Posterior cingulate gyrus (tissue), 11 donors: ENCODE measurements around the gene NAA11.
A peak's percentile ranks its signal among the peaks of the same experiment; 100 is the strongest.
"Not testable (repeated sequence)": the region's sequence is repeated elsewhere in the genome, so short reads cannot be mapped to it uniquely, and the experiment has no call there.

Experiments used
- DNase-seq, 10 donors: peaks; one replicate each; pipeline versions ENCODE4 v3.0.0 to v3.0.0-alpha.2; 2020 to 2021; ENCODE audit warnings: mixed read lengths in 3 of 10
- intact Hi-C: fragments of 100-400 bp; cut with DNase I; formaldehyde crosslinking; loops from one replicate; pipeline ENCODE4 v1.15.1; 2023

NAA11 gene

GRCh38 chr4:79311279-79311678 lies 14.6 kb downstream of the NAA11 start:
- DNase-seq: no peak
- intact Hi-C loops: no loop called here

- DNase-seq: no peak
- intact Hi-C loops: no loop called here
Observed at GRCh38 chr4:79308971-79309370, 16.9 kb downstream of the NAA11 start.

GRCh38 chr4:79308137-79308536 lies 17.7 kb downstream of the NAA11 start:
- intact Hi-C loops: no loop called here

GRCh38 chr4:79306795-79307194 lies 19.1 kb downstream of the NAA11 start:
- no peak for DNase-seq
- intact Hi-C loops: no loop called here

More at GRCh38 chr4:79308137-79308536, 17.7 kb downstream of the NAA11 start:
- no peak for DNase-seq

DNA sequence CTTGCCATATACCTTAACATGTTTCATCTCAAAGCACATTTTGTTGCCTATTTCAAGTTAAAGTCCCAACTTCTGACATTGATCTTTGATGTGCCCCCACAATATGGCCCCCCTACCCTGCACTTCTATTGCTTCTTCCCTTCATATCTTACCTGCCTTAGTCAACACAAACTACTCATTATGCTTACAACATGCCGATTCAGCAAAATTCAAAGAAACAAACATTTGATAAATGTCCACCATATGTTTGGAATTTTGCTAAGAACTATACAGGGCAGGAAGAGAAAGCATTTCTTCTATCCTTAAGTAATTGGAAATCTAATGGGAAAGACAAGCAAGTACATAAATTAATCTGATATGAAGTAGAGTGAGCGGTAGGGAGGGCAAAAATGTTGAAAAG lies 25.6 kb downstream of the NAA11 start:
- no peak for DNase-seq
- intact Hi-C loops: no loop called here

GRCh38 chr4:79298484-79298883 lies 27.4 kb downstream of the NAA11 start:
- peak in 2 of 10 donors; percentile 45 to 54 for DNase-seq
- intact Hi-C loops: no loop called here

DNA sequence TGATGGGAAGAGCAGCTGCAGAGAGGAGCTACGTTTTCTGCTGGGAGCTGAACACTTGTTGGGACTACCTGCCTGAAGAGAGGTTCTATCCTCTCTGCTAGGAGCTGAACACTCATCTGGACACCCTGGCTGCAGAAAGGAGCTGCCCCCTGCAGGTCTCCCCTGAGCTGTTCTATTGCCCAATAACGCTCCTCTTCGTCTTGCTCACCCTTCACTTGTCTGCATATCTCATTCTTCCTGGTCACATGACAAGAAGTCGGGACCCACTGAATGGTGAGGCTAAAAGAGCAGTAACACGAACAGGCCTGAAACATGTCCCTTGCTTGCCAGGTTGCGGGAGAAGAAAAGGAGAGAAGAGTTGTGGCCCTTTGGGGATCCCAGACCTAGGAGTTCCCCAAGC lies 27.8 kb downstream of the NAA11 start:
- intact Hi-C loops: no loop called here
- DNase-seq: no peak

- peak in 2 of 10 donors; percentile 57 to 62 for DNase-seq
- intact Hi-C loops: no loop called here
Observed at GRCh38 chr4:79297479-79297878, 28.4 kb downstream of the NAA11 start.

DNA sequence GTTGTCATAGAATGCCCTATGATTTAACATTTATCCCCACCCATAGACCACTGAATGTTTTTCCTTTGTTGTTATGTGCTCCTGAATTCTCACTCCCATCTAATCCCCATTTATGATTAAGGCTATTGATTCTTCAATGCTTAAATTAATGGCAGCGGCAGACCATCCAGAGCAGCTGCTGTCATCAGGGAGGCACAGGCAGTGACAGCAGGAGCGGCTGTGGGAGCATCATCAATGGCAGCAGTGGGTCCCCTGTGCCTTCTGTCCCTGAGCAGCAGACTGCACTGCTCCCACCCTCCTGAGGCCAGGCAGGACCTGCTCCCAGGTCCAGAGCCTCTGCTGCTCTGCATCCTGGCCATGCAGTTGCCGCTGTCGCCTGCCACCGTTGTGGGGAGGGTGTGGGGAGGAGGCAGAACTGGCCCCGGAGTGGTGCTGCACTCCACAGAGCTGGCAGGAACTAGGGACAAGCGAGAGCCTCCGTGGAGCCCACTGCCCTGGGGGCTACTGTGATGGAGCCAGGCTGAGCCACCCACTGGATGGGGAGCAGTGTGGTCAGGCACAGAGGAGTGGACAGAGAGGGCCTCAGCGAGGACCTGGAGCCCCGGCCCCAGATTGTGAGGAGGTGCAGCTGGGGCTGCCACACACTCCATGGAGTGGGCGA lies 29.0 kb downstream of the NAA11 start:
- intact Hi-C loops: no loop called here
- DNase-seq: peak in 3 of 10 donors; percentile 59 to 79 (median 71)

- DNase-seq: no peak
- intact Hi-C loops: no loop called here
Observed at GRCh38 chr4:79295086-79295485, 30.8 kb downstream of the NAA11 start.

- intact Hi-C loops: no loop called here
- no peak for DNase-seq
Observed at GRCh38 chr4:79294064-79294463, 31.8 kb downstream of the NAA11 start.

DNA sequence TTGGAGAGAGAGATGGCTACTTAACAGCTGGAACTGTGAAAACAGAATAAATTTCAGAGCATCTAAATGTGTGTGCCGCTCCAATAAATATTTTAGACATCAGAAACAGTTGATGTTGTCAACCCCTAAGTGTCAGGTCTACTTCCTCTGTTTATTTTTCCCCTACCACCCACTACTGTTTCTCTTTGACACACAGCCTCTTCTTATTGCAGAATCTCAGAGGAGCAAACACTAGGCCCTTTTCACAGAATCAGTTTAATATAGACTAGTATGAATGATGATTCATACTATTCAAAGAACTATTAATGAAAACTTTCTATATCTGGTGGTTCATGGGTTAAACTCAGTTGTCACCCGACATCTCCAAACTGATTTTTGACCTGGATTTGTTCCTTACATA lies 33.9 kb downstream of the NAA11 start:
- DNase-seq: no peak
- intact Hi-C loops: no loop called here

DNA sequence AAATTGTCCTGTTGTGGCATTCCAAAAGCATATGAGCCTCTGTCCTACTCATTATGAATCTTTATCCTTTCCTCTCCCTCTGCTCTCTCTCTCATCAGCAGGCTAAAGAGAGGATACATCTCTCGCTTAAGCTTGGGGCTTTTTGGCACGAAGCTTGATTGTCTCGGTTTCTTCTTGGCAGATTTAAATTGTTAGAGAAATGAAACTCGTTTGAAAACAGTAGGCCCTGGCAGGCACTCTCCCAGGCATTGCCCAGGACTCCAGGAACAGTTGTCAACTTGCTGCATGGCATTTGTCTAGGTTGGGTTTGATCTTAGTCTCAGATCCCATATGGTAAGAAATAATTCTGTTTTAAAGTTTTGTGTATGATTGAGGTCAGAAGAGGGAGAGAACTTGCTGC lies 35.5 kb downstream of the NAA11 start:
- DNase-seq: peak in 5 of 10 donors; percentile 15 to 62 (median 59)
- intact Hi-C loops: no loop called here

DNA sequence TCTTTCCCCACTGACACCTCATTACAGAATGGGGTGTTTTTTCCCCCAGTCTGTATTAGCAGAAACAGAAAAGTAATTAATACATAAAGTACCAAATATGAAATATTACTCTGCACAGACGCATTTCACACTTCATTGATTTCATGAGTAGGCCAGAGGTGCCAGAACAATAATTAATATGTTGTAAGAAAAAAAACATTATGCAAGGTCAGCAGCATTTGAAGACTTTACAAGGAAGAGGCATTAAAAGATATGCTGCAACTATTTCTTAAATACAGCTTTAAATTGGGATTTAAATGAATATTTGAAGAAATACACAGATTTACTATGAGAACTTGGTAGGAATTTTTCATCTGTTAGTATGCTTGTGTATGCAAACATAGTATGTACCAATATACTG lies 37.7 kb downstream of the NAA11 start:
- no peak for DNase-seq
- intact Hi-C loops: no loop called here

DNA sequence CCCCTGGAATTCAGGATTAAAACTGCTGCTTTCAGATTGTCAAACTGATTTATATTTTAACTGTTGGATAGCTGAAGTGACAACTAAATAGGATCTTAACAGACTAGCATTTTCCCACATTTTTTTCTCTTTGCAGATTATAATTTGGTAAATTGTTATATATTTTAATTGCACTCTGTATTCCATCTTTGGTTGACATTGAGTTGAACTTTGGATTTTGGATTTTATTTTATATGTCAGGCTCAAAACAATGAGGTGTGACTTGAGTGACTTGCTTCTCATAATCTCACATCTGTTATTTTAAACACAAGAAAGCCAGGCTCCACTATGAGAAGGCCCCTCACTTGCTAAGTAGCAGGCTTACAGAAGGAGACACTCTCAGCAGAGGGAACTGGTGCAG lies 38.1 kb downstream of the NAA11 start:
- intact Hi-C loops: no loop called here
- DNase-seq: no peak

DNA sequence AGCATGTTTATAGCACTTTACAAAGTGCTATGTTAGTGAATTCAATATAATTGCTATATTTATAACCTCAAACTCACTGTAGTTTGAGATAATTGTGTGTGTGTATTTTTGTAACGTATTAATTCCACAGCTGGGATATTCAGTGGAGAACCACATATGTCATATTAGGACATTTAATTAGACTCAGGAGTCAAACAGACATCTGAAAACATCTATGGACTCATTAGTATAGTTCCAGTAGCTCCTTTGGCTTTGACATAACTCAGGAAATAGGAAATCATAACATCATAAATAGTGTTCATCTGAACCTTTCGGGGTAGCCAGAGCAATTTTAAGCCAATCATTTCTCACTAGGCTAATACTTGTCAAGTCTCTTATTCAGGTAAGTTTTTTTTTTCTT lies 38.8 kb downstream of the NAA11 start:
- intact Hi-C loops: no loop called here
- no peak for DNase-seq

DNA sequence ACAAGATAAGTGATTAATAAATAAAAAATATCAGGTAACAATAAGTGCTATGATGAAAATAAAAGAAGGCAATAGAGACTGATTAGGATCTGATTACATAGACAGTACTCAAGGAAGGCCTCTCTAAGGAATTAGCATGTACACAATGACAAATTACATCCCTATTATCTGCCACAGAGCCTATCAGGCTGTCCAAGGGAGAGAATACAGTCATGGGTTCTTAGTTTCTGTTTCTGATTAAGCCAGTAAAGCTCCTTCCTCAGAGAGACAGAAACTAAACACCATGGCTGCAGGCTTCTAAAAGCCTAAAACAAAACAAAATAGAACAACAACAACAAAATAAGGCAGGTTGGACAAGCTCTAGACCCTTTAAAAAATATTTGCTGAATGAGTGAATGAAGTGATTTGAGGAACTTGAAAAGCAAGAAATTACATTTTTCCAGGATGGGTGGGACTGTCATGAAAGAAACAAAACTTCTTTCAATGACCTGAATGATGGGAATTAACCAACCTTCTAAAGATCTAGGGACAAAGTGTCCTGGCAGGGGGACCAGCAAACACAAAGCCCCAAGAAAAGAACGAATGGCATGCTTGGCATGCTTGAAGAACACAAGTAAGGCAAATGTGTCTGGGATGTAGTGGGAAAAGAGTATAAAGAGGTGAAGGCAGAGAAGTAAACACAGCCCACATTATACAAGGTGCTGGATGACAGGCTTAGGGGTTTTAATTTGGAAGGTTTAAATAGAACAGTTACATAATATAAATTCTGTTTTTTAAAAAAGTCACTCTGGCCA lies 44.1 kb downstream of the NAA11 start:
- no peak for DNase-seq
- intact Hi-C loops: no loop called here

DNA sequence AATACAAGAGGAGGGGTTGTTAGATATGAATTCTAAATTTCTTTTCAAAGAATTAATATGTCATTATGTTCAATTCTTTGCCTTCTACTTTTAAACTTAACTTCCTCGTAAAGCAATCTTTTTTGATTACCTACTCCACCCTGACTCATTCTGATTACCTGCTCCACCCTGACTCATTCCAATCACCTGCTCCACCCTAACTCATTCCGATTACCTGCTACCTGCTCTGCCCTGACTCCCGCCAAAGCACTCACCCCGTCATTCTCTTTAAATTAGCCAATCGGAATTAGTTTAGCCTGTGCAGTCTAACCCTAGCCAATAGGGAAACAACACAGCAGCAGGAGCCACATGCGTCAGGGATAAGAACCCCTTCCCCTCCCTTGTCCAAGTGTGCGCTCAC lies 48.4 kb downstream of the NAA11 start:
- intact Hi-C loops, DNase-seq: not testable (repeated sequence)

DNA sequence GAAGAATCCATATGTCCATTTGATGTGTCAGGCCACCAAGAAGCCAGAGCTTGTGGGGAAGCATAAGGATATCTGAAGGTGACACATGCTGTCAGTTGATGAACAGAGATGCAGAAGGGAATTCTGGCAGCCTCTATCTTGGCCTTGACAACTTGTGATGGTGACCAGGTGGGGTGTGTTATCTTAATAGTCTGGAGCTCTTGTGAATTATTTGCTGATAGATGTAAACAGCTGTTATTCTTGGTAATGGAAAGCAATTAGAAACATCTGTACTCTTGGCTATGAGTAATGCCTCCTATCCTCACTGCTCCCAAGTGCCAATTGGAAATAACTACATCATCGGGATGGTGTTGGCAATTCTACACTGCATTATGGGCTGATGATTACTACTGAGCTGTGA lies 51.9 kb downstream of the NAA11 start:
- no peak for DNase-seq
- intact Hi-C loops: no loop called here

DNA sequence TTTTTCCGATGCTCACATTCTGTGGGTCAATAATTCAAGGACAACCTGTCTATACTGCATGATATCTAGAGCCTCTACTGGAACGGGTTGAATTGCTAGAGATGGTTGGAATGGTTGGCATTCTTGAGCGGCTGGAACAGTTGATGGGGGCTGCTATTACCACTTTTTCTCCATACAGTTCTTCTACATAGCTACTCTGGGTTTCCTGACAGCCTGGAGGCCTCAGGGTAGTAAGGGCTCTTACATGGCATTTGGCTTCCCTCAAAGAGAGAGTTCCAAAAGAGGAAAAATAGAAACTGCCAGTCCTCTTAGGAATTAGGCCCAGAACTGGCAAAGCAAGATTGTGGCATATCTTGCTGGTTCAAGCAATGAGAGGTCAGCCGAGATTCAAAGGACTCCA lies 53.1 kb downstream of the NAA11 start:
- DNase-seq: no peak
- intact Hi-C loops: no loop called here

GRCh38 chr4:79272126-79272525 lies 53.7 kb downstream of the NAA11 start:
- no peak for DNase-seq
- intact Hi-C loops: no loop called here

- intact Hi-C loops: no loop called here
- no peak for DNase-seq
Observed at GRCh38 chr4:79267671-79268070, 58.2 kb downstream of the NAA11 start.
